HepG2 (cell line): ENCODE results near the gene CCSER1.

Experiments used
- ARNT ChIP-seq: fragments of 450-650 bp; IDR thresholded peaks from 2 replicates; pipeline ENCODE4 v1.6.1; 2017
- HDAC6 ChIP-seq: fragments of 200-600 bp; sonication (generic); IDR thresholded peaks from 2 replicates; pipeline ENCODE4 v1.7.0; 2017; ENCODE audit warnings: mild to moderate bottlenecking, antibody characterized with exemption, low read length, low read depth
- KMT2A ChIP-seq: sonication (generic); formaldehyde crosslinking; IDR thresholded peaks from 2 replicates; pipeline ENCODE4 v1.4.0; 2020; ENCODE audit warnings: missing genetic modification reagents
- MED8 ChIP-seq: sonication (generic); formaldehyde crosslinking; IDR thresholded peaks from 2 replicates; pipeline ENCODE4 v1.8.1; 2023; ENCODE audit warnings: mild to moderate bottlenecking, missing genetic modification reagents; ENCODE audit not compliant: insufficient replicate concordance
- NFYB ChIP-seq: sonication (generic); formaldehyde crosslinking; IDR thresholded peaks from 2 replicates; pipeline ENCODE4 v1.4.0; 2020; ENCODE audit warnings: missing genetic modification reagents
- ZBTB20 ChIP-seq: sonication (generic); formaldehyde crosslinking; IDR thresholded peaks from 2 replicates; pipeline ENCODE4 v1.8.1; 2023; ENCODE audit warnings: missing genetic modification reagents, low read depth, mild to moderate bottlenecking, borderline replicate concordance
- ZNF792 ChIP-seq: IDR thresholded peaks from 2 replicates; pipeline ENCODE4 v1.6.1; 2016
- TF ChIP-seq, protein P1 (sequence below): fragments of 450-650 bp; IDR thresholded peaks from 2 replicates; pipeline ENCODE4 v1.6.1; 2016

DNA sequence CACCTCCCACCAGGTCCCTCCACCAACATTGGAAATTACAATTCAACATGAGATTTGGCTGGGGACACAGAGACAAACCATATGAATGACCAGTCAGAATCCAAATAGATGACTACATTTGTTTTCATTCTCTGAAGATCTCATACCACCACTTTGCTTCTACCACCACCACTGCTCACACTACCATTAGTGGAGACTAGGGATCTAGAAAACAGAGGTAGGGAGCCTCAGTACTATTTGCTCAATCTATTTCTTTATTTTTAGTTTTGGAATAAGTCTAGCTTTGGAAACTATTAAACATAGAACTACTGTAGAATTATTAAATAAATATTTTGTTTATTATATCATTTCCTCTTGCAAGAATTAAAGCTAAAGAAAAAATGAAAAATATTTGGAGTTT lies 727.9 kb downstream of the CCSER1 start:
- TF ChIP-seq MED8 (CRISPR knock-in tag) (no peak), NFYB (CRISPR knock-in tag) (no peak), ZBTB20 (no peak), ARNT (no peak), ZNF792 (CRISPR knock-in tag) (no peak), KMT2A (no peak), HDAC6 (no peak)
- TF ChIP-seq, protein P1, sequence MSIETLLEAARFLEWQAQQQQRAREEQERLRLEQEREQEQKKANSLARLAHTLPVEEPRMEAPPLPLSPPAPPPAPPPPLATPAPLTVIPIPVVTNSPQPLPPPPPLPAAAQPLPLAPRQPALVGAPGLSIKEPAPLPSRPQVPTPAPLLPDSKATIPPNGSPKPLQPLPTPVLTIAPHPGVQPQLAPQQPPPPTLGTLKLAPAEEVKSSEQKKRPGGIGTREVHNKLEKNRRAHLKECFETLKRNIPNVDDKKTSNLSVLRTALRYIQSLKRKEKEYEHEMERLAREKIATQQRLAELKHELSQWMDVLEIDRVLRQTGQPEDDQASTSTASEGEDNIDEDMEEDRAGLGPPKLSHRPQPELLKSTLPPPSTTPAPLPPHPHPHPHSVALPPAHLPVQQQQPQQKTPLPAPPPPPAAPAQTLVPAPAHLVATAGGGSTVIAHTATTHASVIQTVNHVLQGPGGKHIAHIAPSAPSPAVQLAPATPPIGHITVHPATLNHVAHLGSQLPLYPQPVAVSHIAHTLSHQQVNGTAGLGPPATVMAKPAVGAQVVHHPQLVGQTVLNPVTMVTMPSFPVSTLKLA, result no peak
